Cardiac fibroblast (primary cell): ENCODE results near the gene SND1.

ENCODE experiments used
- DNase-seq, 2 donors: peaks; one replicate each; pipeline versions ENCODE4 v3.0.0 to v3.0.0-alpha.2; 2010; ENCODE audit warnings: low read depth in 2 of 2
- H3K4me3 ChIP-seq, 2 donors: replicated peaks in 1 of 2; 1 replicate in 1 of 2; 2 replicates in 1 of 2; pipeline ENCODE4 v1.5.1; 2011; ENCODE audit warnings: low read depth in 2 of 2, low read length in 2 of 2, mild to moderate bottlenecking in 2 of 2, moderate library complexity in 1 of 2
- TF ChIP-seq, protein P1 (sequence below): IDR thresholded peaks from one replicate; pipeline ENCODE4 v1.5.1; 2011; ENCODE audit warnings: low read depth, mild to moderate bottlenecking, low read length, inconsistent platforms

The SND1 gene

DNA sequence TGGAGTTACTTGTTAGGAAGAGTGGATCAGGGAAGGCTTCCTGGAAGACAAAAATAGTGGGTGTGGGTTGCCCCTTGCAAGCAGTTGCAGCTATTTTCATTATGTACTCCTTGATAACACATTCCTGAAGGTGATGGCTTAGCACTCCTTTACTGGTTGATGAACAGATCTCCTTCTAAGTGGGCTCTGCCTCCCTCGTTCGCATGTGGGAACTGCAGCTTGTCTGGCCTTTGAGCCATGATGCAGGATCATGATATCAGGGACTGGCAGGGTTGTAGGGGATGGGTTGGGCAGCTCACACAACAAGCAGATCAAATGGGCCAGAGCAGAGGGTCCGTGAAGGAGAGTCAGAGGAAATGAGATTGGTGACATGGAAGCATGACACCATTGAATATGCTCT is 408.0 kb downstream of the SND1 start:
- DNase-seq = no peak
- H3K4me3 ChIP-seq = no peak overlapping the region
- TF ChIP-seq, protein P1, sequence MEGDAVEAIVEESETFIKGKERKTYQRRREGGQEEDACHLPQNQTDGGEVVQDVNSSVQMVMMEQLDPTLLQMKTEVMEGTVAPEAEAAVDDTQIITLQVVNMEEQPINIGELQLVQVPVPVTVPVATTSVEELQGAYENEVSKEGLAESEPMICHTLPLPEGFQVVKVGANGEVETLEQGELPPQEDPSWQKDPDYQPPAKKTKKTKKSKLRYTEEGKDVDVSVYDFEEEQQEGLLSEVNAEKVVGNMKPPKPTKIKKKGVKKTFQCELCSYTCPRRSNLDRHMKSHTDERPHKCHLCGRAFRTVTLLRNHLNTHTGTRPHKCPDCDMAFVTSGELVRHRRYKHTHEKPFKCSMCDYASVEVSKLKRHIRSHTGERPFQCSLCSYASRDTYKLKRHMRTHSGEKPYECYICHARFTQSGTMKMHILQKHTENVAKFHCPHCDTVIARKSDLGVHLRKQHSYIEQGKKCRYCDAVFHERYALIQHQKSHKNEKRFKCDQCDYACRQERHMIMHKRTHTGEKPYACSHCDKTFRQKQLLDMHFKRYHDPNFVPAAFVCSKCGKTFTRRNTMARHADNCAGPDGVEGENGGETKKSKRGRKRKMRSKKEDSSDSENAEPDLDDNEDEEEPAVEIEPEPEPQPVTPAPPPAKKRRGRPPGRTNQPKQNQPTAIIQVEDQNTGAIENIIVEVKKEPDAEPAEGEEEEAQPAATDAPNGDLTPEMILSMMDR = no peak

DNA sequence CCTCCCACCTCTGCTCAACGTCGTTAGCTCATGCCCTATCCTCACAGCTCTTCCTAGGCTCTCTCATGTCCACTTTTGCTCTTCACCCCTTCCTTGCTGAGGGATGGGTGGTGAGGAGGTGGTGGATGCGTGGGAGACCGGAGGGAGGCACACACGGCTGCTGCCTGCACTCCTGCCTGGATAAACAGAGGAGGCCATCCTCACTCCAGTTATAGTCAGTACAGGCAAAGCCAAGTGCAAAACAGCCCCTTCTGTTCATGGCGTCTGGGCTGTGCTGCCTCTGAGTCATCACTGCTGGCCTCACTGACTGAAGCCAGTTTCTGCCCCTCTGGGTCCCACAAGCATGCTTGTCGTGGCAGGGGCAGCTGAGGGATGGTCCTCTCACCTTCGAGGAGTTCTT is 411.1 kb downstream of the SND1 start:
- no peak for DNase-seq
- TF ChIP-seq, protein P1 = no peak
- no peak overlapping the region for H3K4me3 ChIP-seq

DNA sequence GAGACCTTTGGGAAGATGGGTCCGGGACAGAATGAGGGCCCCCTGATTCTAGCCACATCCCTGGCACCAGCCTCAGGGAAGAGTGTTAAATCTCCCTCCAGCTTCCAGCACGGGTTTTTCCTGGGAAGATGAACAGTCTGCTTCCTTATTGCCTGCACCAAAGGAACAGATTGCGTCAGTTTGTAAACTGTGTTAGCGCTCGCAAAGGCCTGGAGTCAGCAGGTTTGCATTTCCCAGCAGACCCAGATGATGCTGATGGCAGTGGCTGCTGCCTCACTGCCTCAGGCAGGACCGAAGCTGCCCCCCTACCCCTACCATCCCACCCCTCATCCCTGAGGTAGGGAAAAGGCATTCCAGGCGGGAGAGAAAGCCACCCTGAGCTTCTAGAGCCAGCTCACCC is 413.9 kb downstream of the SND1 start:
- TF ChIP-seq, protein P1 = no peak
- DNase-seq = no peak
- H3K4me3 ChIP-seq = no peak overlapping the region

DNA sequence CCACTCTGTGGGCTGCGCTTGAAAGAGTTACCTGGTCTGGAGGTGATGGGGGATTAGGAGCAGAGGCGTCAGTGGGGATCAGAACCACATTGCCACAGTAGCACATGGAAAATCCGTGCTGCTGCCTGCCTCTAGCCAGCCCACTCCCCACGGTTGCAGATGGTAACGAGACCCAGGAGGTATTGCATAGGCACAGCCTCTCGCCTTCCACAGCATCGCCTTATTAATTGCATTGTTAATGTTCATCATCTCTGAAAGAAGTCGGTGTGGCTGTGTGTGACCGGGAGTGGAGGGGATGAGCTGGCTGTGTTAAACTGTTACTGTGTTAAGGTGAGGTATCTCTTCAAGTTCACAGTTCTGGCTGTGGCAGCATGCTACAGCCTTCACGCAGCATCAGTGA is 414.4 kb downstream of the SND1 start:
- no peak overlapping the region for H3K4me3 ChIP-seq
- no peak for DNase-seq
- TF ChIP-seq, protein P1 = no peak

DNA sequence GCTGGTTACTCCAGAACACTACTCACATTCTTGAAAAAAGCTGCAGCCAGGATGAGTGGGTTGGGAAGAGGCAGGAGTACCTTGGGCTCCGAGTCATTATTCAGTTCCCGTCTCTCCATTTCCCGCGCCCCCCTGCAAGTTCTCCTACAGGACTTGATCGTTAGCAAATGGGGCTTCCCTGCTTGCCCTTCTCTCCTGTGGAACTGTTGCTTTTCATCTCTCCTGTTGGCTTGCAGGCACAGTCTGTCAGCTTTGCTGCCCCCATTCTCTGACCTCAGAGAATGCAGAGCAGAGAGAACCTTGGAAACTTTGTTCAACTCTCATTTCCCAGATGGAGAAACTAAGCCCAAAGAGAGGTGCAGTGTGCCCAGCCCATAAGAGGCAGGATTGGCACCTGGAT is 414.9 kb downstream of the SND1 start:
- no peak for DNase-seq
- TF ChIP-seq, protein P1 = no peak

DNA sequence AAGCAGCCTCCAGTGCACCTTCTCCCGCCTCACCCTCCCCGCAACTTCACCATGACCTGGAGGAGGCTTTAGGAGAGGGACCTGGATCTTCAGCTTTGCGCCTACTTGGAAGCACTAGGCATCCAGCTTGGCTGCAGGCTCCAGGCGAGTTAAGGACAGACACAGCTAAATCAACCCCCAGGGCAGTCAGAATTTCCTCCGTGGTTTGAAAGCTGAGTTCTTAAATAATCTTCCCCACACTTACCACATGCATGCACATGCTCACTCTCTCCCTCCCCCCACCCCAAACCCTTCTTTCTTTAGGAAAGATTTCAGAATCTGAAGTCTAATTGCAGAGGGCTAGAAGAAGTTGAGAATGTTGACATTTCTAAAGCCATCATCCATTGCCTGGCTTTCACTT is 416.0 kb downstream of the SND1 start:
- H3K4me3 ChIP-seq = no peak overlapping the region
- DNase-seq = no peak
- TF ChIP-seq, protein P1 = no peak

More for the DNA sequence above, 414.9 kb downstream of the SND1 start:
- H3K4me3 ChIP-seq = no peak overlapping the region

DNA sequence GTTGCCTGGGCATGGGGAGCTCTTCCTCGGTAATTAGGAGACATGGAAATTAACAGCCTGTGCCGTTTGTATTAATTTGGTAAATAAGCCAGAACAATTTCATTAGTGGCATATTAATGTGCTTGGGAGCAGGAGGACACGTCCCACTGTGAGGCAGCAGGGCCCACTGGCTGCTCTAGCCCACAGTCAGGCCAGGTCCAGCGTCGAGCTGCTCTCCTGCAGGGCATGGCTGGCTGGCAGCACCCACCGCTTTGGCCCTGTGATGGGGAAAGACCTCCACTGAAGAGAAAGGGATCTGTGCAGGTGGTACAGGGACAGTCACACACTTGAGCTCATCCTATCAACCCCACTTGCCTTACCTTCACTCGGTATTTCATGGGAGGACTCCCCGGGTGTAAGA is 416.8 kb downstream of the SND1 start:
- no peak overlapping the region for H3K4me3 ChIP-seq
- TF ChIP-seq, protein P1 = no peak
- no peak for DNase-seq
